OCI-LY1 (cell line): ENCODE results near the gene SLC9A2.

Source experiments
- H2AFZ ChIP-seq: fragments of 200-600 bp; sonication (generic), shearing (Covaris generic); 2 replicates; pipeline ENCODE4 v1.6.0; 2014; ENCODE audit warnings: antibody characterized with exemption, mild to moderate bottlenecking, low read length
- H3F3A ChIP-seq: fragments of 200-600 bp; sonication (generic), shearing (Covaris generic); 2 replicates; pipeline ENCODE4 v1.6.0; 2014; ENCODE audit warnings: mild to moderate bottlenecking, antibody characterized with exemption, low read length, moderate library complexity; ENCODE audit not compliant: insufficient read depth
- H3K27ac ChIP-seq: fragments of 200-600 bp; sonication (generic); 2 replicates; pipeline ENCODE4 v1.5.1; 2014; ENCODE audit warnings: low read length, mixed run types, mild to moderate bottlenecking, low read depth; ENCODE audit not compliant: poor library complexity, severe bottlenecking
- H3K27me3 ChIP-seq: fragments of 200-600 bp; sonication (generic); 2 replicates; pipeline ENCODE4 v1.6.0; 2014; ENCODE audit warnings: antibody characterized with exemption, mild to moderate bottlenecking, low read length, moderate library complexity; ENCODE audit not compliant: insufficient read depth
- H3K36me3 ChIP-seq: fragments of 200-600 bp; sonication (generic); 2 replicates; pipeline ENCODE4 v1.6.1; 2014; ENCODE audit warnings: mild to moderate bottlenecking, antibody characterized with exemption, low read length, moderate library complexity, mixed read lengths; ENCODE audit not compliant: insufficient read depth
- H3K4me1 ChIP-seq: fragments of 200-600 bp; sonication (generic); 2 replicates; pipeline ENCODE4 v1.5.1; 2014; ENCODE audit warnings: mild to moderate bottlenecking, low read length, moderate library complexity; ENCODE audit not compliant: insufficient read depth, severe bottlenecking
- H3K4me2 ChIP-seq: fragments of 200-600 bp; sonication (generic), shearing (Covaris generic); 2 replicates; pipeline ENCODE4 v1.6.1; 2014; ENCODE audit warnings: low read length
- H3K4me3 ChIP-seq: fragments of 200-600 bp; sonication (generic); 2 replicates; pipeline ENCODE4 v1.5.1; 2014; ENCODE audit warnings: low read length, low read depth, mild to moderate bottlenecking, mixed read lengths; ENCODE audit not compliant: poor library complexity, severe bottlenecking
- H3K79me2 ChIP-seq: fragments of 200-600 bp; shearing (Covaris generic); 2 replicates; pipeline ENCODE4 v1.6.1; 2016; ENCODE audit warnings: mixed run types, low read length, mixed read lengths; ENCODE audit not compliant: insufficient read depth
- H3K9ac ChIP-seq: fragments of 200-600 bp; sonication (generic), shearing (Covaris generic); 2 replicates; pipeline ENCODE4 v1.6.1; 2014; ENCODE audit warnings: mild to moderate bottlenecking, low read length, mixed read lengths
- H3K9me2 ChIP-seq: fragments of 200-600 bp; sonication (generic), shearing (Covaris generic); 2 replicates; pipeline ENCODE4 v1.6.1; 2014; ENCODE audit warnings: low read depth, mild to moderate bottlenecking, low read length, mixed read lengths
- H3K9me3 ChIP-seq: fragments of 200-600 bp; shearing (Covaris generic); 2 replicates; pipeline ENCODE4 v1.6.1; 2014; ENCODE audit warnings: low read length, mixed read lengths
- H4K20me1 ChIP-seq: fragments of 200-600 bp; sonication (generic), shearing (Covaris generic); 2 replicates; pipeline ENCODE4 v1.6.0; 2016; ENCODE audit warnings: mild to moderate bottlenecking, low read length; ENCODE audit not compliant: insufficient read depth
- CTCF ChIP-seq: fragments of 200-600 bp; sonication (generic), shearing (Covaris generic); IDR thresholded peaks from 2 replicates; pipeline ENCODE4 v1.5.1; 2017; ENCODE audit warnings: mild to moderate bottlenecking, antibody characterized with exemption, low read length, moderate library complexity, mixed read lengths
- EZH2 ChIP-seq: fragments of 200-600 bp; sonication (generic), shearing (Covaris generic); IDR thresholded peaks from 2 replicates; pipeline ENCODE4 v1.8.0; 2017; ENCODE audit warnings: borderline replicate concordance, mixed run types, mild to moderate bottlenecking, antibody characterized with exemption, low read length, moderate library complexity, mixed read lengths

SLC9A2 gene

GRCh38 chr2:102581911-102582310, 37.4 kb upstream of the SLC9A2 start:
- Histone ChIP-seq H3K4me2 (no peak overlapping the region), H3K9me3 (no peaks in the 10 kb centered on the region), H3K27ac (no peak overlapping the region), H3K36me3 (no peaks in the 10 kb centered on the region), H3K4me3 (no peak overlapping the region), H3F3A (no peaks in the 10 kb centered on the region), H4K20me1 (no peaks in the 10 kb centered on the region), H3K9me2 (no peaks in the 10 kb centered on the region), H3K9ac (no peak overlapping the region), H3K79me2 (no peaks in the 10 kb centered on the region), H2AFZ (no peak overlapping the region), H3K4me1 (no peaks in the 10 kb centered on the region), H3K27me3 (no peaks in the 10 kb centered on the region)
- no peak for TF ChIP-seq EZH2
- no peak for TF ChIP-seq CTCF

GRCh38 chr2:102582845-102583244, 36.5 kb upstream of the SLC9A2 start:
- H3K27me3 ChIP-seq: no peaks in the 10 kb centered on the region
- H3K4me3 ChIP-seq: no peak overlapping the region
- no peaks in the 10 kb centered on the region for H4K20me1 ChIP-seq
- H2AFZ ChIP-seq: no peak overlapping the region
- H3K36me3 ChIP-seq: no peaks in the 10 kb centered on the region
- no peak for TF ChIP-seq CTCF
- no peak for TF ChIP-seq EZH2
- H3K9me2 ChIP-seq: no peaks in the 10 kb centered on the region
- H3K27ac ChIP-seq: no peak overlapping the region
- H3K9ac ChIP-seq: no peak overlapping the region
- H3K9me3 ChIP-seq: no peaks in the 10 kb centered on the region
- H3K4me2 ChIP-seq: no peak overlapping the region
- H3K79me2 ChIP-seq: no peaks in the 10 kb centered on the region
- H3F3A ChIP-seq: no peaks in the 10 kb centered on the region
- H3K4me1 ChIP-seq: no peaks in the 10 kb centered on the region

GRCh38 chr2:102585847-102586404, 33.4 kb upstream of the SLC9A2 start:
- Histone ChIP-seq H2AFZ (no peak overlapping the region), H3K4me2 (no peak overlapping the region), H3K27ac (no peak overlapping the region), H3K36me3 (no peaks in the 10 kb centered on the region), H3K9me2 (no peaks in the 10 kb centered on the region), H3K79me2 (no peaks in the 10 kb centered on the region), H3K27me3 (no peaks in the 10 kb centered on the region), H3K9me3 (no peaks in the 10 kb centered on the region), H4K20me1 (no peaks in the 10 kb centered on the region), H3K9ac (no peak overlapping the region), H3F3A (no peaks in the 10 kb centered on the region), H3K4me1 (no peaks in the 10 kb centered on the region), H3K4me3 (no peak overlapping the region)
- TF ChIP-seq CTCF (no peak), EZH2 (no peak)
